HepG2 (cell line): ENCODE measurements around the gene BHLHE41. TPM values are rescaled to one million over a fixed set of nuclear protein-coding genes. Genes with fewer than 3 reads are reported as not detected.

Experiments used
- ATAC-seq: fragments of 200-7000 bp; cut with Tn5 transposase; 3 replicates; pipeline ENCODE4 v1.9.1; 2020; ENCODE audit warnings: mild to moderate bottlenecking, moderate library complexity
- BruUV-seq: library from RNA; stranded (reverse); fragments of 400-500 nt; replicated peaks from 2 replicates; lab custom pipeline; 2021; lab: Mats Ljungman, UMichigan
- CTCF ChIA-PET: fragments of 300-600 bp; formaldehyde crosslinking; extraction: SDS; loops from one replicate; lab custom pipeline; 2021; ENCODE audit warnings: low total read pairs, inconsistent platforms, low intra/inter-chr PET ratio; lab: Yijun Ruan, JAX
- POLR2A ChIA-PET: fragments of 350-600 bp; sonication (Branson Sonifier 250); formaldehyde crosslinking; loops from one replicate; lab custom pipeline; 2020; ENCODE audit warnings: antibody characterized with exemption, inconsistent platforms; lab: Yijun Ruan, JAX
- DNase-seq: peaks from one replicate; pipeline ENCODE4 v3.0.0-alpha.2; 2015; ENCODE audit warnings: low spot score
- FAIRE-seq: peaks from 3 replicates; lab custom pipeline; 2011; peaks lifted over from hg19 to GRCh38; lab: Jason Lieb, UNC
- H2AFZ ChIP-seq: one replicate; pipeline ENCODE4 v1.6.1; 2011; ENCODE audit warnings: low read length, inconsistent platforms
- H3K27ac ChIP-seq: fragments of 300-600 bp; 3 replicates; pipeline ENCODE4 v1.8.0; 2011; ENCODE audit warnings: mixed run types, mild to moderate bottlenecking, mixed read lengths, low read length, inconsistent platforms; ENCODE audit not compliant: insufficient read depth; ENCODE audit errors: extremely low read length
- H3K27me3 ChIP-seq, 2 experiments: fragments of 200-600 bp in 1 of 2; 2 replicates in 1 of 2; 3 replicates in 1 of 2; pipeline versions ENCODE4 v1.6.0 to v1.8.0; 2011; ENCODE audit warnings: low read length in 2 of 2, mild to moderate bottlenecking in 2 of 2, moderate library complexity in 2 of 2, inconsistent platforms in 1 of 2; ENCODE audit not compliant: insufficient read depth in 2 of 2, control insufficient read depth in 1 of 2
- H3K36me3 ChIP-seq, 2 experiments: fragments of 200-600 bp in 1 of 2; replicated peaks in 1 of 2; 2 replicates in 1 of 2; 3 replicates in 1 of 2; pipeline versions ENCODE4 v1.5.1 to v1.8.0; 2011; ENCODE audit warnings: low read length in 2 of 2, inconsistent platforms in 1 of 2; ENCODE audit not compliant: insufficient read depth in 2 of 2, control insufficient read depth in 1 of 2
- H3K4me1 ChIP-seq: 2 replicates; pipeline ENCODE4 v1.5.1; 2012; ENCODE audit warnings: low read length, inconsistent platforms; ENCODE audit not compliant: insufficient read depth
- H3K4me2 ChIP-seq: 2 replicates; pipeline ENCODE4 v1.6.0; 2011; ENCODE audit warnings: low read depth, low read length, inconsistent platforms
- H3K4me3 ChIP-seq, 3 experiments: fragments of 200-600 bp in 1 of 3; sonication (generic), shearing (Covaris generic) in 1 of 3; replicated peaks in 1 of 3; 2 replicates each; pipeline ENCODE4 v1.5.1; 2011 to 2016; ENCODE audit warnings: low read length in 3 of 3, inconsistent platforms in 2 of 3, low read depth in 2 of 3, mild to moderate bottlenecking in 2 of 3, control low read depth in 1 of 3, mixed read lengths in 1 of 3; ENCODE audit not compliant: insufficient read depth in 1 of 3
- H3K79me2 ChIP-seq: one replicate; pipeline ENCODE4 v1.6.1; 2011; ENCODE audit warnings: low read length, inconsistent platforms; ENCODE audit not compliant: insufficient read depth
- H3K9ac ChIP-seq: 2 replicates; pipeline ENCODE4 v1.6.0; 2011; ENCODE audit warnings: mild to moderate bottlenecking, low read depth, low read length, inconsistent platforms; ENCODE audit not compliant: insufficient read depth
- H3K9me3 ChIP-seq: 2 replicates; pipeline ENCODE4 v1.5.1; 2012; ENCODE audit warnings: mild to moderate bottlenecking, low read length
- H4K20me1 ChIP-seq: 2 replicates; pipeline ENCODE4 v1.6.0; 2011; ENCODE audit warnings: inconsistent platforms, mild to moderate bottlenecking, low read length, moderate library complexity; ENCODE audit not compliant: insufficient read depth
- BCL6 ChIP-seq: IDR thresholded peaks from 2 replicates; pipeline ENCODE4 v1.6.1; 2016; ENCODE audit warnings: missing genetic modification reagents, missing compliant biosample characterization
- CHCHD3 ChIP-seq: sonication (generic); formaldehyde crosslinking; IDR thresholded peaks from 2 replicates; pipeline ENCODE4 v1.8.0; 2022; ENCODE audit warnings: mild to moderate bottlenecking, missing genetic modification reagents, moderate library complexity
- GFI1 ChIP-seq: sonication (generic); formaldehyde crosslinking; IDR thresholded peaks from 2 replicates; pipeline ENCODE4 v1.5.0; 2020; ENCODE audit warnings: missing genetic modification reagents, mild to moderate bottlenecking, borderline replicate concordance
- MIXL1 ChIP-seq: IDR thresholded peaks from 2 replicates; pipeline ENCODE4 v1.6.1; 2016
- TFDP2 ChIP-seq: sonication (generic); formaldehyde crosslinking; IDR thresholded peaks from 2 replicates; pipeline ENCODE4 v1.4.0; 2020; ENCODE audit warnings: missing genetic modification reagents
- U2AF1 ChIP-seq: fragments of 200-400 bp; formaldehyde crosslinking; optimal IDR thresholded peaks from 2 replicates; pipeline ENCODE3; 2017; ENCODE audit warnings: mild to moderate bottlenecking, low read depth, low read length
- ZNF251 ChIP-seq: sonication (generic); formaldehyde crosslinking; IDR thresholded peaks from 2 replicates; pipeline ENCODE4 v1.9.0; 2021; ENCODE audit warnings: mild to moderate bottlenecking, missing genetic modification reagents
- WGBS: methylation state at CpG from one replicate; pipeline ENCODE4 v1.1.6; 2017; ENCODE audit warnings: low lambda C conversion rate; 5-methylcytosine and 5-hydroxymethylcytosine counted together
- in situ Hi-C: cut with HindIII; loops from 2 replicates; pipeline ENCODE4 v1.10.0; 2017; ENCODE audit warnings: low pct_unique_long_range_greater_than_20kb; ENCODE audit not compliant: extremely low pct_ligation_motif_present
- intact Hi-C: fragments of 100-400 bp; cut with micrococcal nuclease; formaldehyde crosslinking; loops from one replicate; pipeline ENCODE4 v1.10.0; 2022; ENCODE audit not compliant: unreplicated experiment
- polyA plus RNA-seq, 8 experiments: library from polyadenylated mRNA; depleted of rRNA in 3 of 8; stranded (reverse) in 7 of 8; unstranded in 1 of 8; fragments of >200 nt; fragmentation: Illumina TruSeq in 4 of 8; extraction: Trizol in 4 of 8; gene quantifications; 2 replicates each; pipeline versions ENCODE4 v1.2.1 to v1.2.3, GENCODE V29; 2011 to 2016; ENCODE audit warnings: low read depth in 4 of 8, missing spikeins in 1 of 8, mixed read lengths in 1 of 8; ENCODE audit not compliant: insufficient read depth in 1 of 8
- total RNA-seq, 5 experiments: library from RNA; depleted of rRNA; stranded (reverse); fragments of >200 nt; fragmentation: Illumina TruSeq; extraction: Trizol; gene quantifications; 2 replicates each; pipeline ENCODE4 v1.2.3, GENCODE V29; 2016; ENCODE audit warnings: low read depth in 1 of 5
- TF ChIP-seq, protein P1 (sequence below): sonication (generic); formaldehyde crosslinking; IDR thresholded peaks from 2 replicates; pipeline ENCODE4 v1.4.0; 2020; ENCODE audit warnings: mild to moderate bottlenecking, missing genetic modification reagents

Gene BHLHE41
- total and polyA plus RNA-seq, 2 of the 13 experiments (the other 11 are each of a cell fraction or from before 2014, with no cell fraction given): 0.03 TPM; not detected in 1

DNA sequence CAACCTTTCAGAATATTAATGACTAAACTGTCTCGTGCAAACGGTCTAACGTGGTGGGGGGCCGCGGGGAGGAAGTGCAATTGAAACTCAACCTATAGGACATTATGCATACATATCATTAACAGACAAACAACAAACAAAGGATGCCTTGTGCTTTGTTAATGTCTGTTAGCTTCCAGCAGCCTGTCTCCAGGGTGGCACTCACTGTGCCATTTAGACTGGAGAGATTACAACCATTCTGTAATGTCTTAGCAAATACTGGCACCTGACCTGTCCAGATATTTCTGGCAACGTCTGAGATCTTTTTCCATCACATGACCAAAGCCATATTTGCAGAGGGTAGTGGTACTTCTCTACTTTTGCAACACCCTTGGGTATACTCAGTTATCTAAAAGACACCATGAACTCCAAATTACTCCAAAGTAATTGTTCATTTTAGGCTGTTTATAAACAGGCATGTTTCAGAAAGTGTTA is 11.6 kb downstream of the BHLHE41 start:
- in situ Hi-C loops (no loop called here), intact Hi-C loops (no loop called here)
- 43% methylated on average over 6 of the region's 6 CpGs for WGBS
- Histone ChIP-seq H3K27ac (no peak overlapping the region), H3K4me2 (no peak overlapping the region), H4K20me1 (no peaks in the 10 kb centered on the region), H3K4me1 (peaks cover 18% of the 10 kb centered on the region), H3K9me3 (no peaks in the 10 kb centered on the region), H3K36me3 (no peaks in the 10 kb centered on the region), H3K4me3 (no peak overlapping the region; a peak in 1 of 6 replicates), H3K9ac (no peak overlapping the region), H3K27me3 (peaks cover 1 to 8% of the 10 kb centered on the region in 2 experiments; a peak in 1 of 5 replicates), H3K79me2 (no peaks in the 10 kb centered on the region), H2AFZ (no peak overlapping the region)
- FAIRE-seq (no peak), DNase-seq (no peak), ATAC-seq (no peak)
- no TSS peak for BruUV-seq
- POLR2A ChIA-PET: no interaction called here
- CTCF ChIA-PET: no interaction called here
- TF ChIP-seq GFI1 (no peak), TFDP2 (CRISPR knock-in tag) (no peak), ZNF251 (CRISPR knock-in tag) (no peak), BCL6 (CRISPR knock-in tag) (no peak), CHCHD3 (CRISPR knock-in tag) (no peak), MIXL1 (CRISPR knock-in tag) (no peak), U2AF1 (no peak)
- TF ChIP-seq, protein P1, sequence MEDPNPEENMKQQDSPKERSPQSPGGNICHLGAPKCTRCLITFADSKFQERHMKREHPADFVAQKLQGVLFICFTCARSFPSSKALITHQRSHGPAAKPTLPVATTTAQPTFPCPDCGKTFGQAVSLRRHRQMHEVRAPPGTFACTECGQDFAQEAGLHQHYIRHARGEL (CRISPR knock-in tag): no peak
